Trophoblast cell (in vitro differentiated cells and primary cell): ENCODE results near the gene ZNF765.

Source experiments
- DNase-seq, 2 donors: peaks; one replicate each; pipeline ENCODE4 v3.0.0-alpha.2; 2016
- H2AFZ ChIP-seq: 2 replicates; pipeline ENCODE4 v1.6.1; 2013; ENCODE audit warnings: low read length, moderate library complexity, mild to moderate bottlenecking; ENCODE audit not compliant: insufficient read depth, poor library complexity
- H2AK5ac ChIP-seq: 2 replicates; pipeline ENCODE4 v1.6.1; 2013; ENCODE audit warnings: mild to moderate bottlenecking, low read length
- H2BK120ac ChIP-seq: 2 replicates; pipeline ENCODE4 v1.6.1; 2013; ENCODE audit warnings: low read length, mild to moderate bottlenecking, moderate library complexity; ENCODE audit not compliant: insufficient read depth, poor library complexity
- H2BK12ac ChIP-seq: 2 replicates; pipeline ENCODE4 v1.6.1; 2013; ENCODE audit warnings: mild to moderate bottlenecking, low read length, moderate library complexity
- H2BK5ac ChIP-seq: 2 replicates; pipeline ENCODE4 v1.6.1; 2013; ENCODE audit warnings: low read length, low read depth, moderate library complexity, mild to moderate bottlenecking; ENCODE audit not compliant: poor library complexity
- H3K14ac ChIP-seq: 2 replicates; pipeline ENCODE4 v1.6.1; 2013; ENCODE audit warnings: mild to moderate bottlenecking, low read length
- H3K18ac ChIP-seq: 2 replicates; pipeline ENCODE4 v1.6.1; 2013; ENCODE audit warnings: mild to moderate bottlenecking, low read length
- H3K23ac ChIP-seq: 2 replicates; pipeline ENCODE4 v1.6.1; 2013; ENCODE audit warnings: low read length
- H3K27ac ChIP-seq: 2 replicates; pipeline ENCODE4 v1.5.1; 2013; ENCODE audit warnings: low read depth, mild to moderate bottlenecking, inconsistent platforms, low read length, moderate library complexity
- H3K27me3 ChIP-seq: 2 replicates; pipeline ENCODE4 v1.6.1; 2013; ENCODE audit warnings: inconsistent platforms, mild to moderate bottlenecking, low read length, moderate library complexity; ENCODE audit not compliant: insufficient read depth
- H3K36me3 ChIP-seq, 2 experiments: 1 replicate in 1 of 2; 2 replicates in 1 of 2; pipeline ENCODE4 v1.6.1; 2013; ENCODE audit warnings: low read length in 2 of 2, mild to moderate bottlenecking in 2 of 2, moderate library complexity in 1 of 2; ENCODE audit not compliant: insufficient read depth in 2 of 2, control insufficient read depth in 1 of 2
- H3K4ac ChIP-seq: 2 replicates; pipeline ENCODE4 v1.6.1; 2013; ENCODE audit warnings: low read depth, mild to moderate bottlenecking, low read length, moderate library complexity
- H3K4me1 ChIP-seq, 2 experiments: 1 replicate in 1 of 2; 2 replicates in 1 of 2; pipeline ENCODE4 v1.6.1; 2013; ENCODE audit warnings: low read length in 2 of 2, mild to moderate bottlenecking in 2 of 2, moderate library complexity in 1 of 2; ENCODE audit not compliant: insufficient read depth in 2 of 2, control insufficient read depth in 1 of 2
- H3K4me2 ChIP-seq: 2 replicates; pipeline ENCODE4 v1.6.1; 2013; ENCODE audit warnings: inconsistent platforms, mild to moderate bottlenecking, low read length, moderate library complexity
- H3K4me3 ChIP-seq: 2 replicates; pipeline ENCODE4 v1.5.1; 2013; ENCODE audit warnings: mild to moderate bottlenecking, low read depth, low read length, inconsistent platforms
- H3K79me1 ChIP-seq: one replicate; pipeline ENCODE4 v1.6.1; 2013; ENCODE audit warnings: low read length
- H3K79me2 ChIP-seq: 2 replicates; pipeline ENCODE4 v1.6.1; 2013; ENCODE audit warnings: low read length, mild to moderate bottlenecking; ENCODE audit not compliant: control insufficient read depth, insufficient read depth, poor library complexity
- H3K9ac ChIP-seq: 2 replicates; pipeline ENCODE4 v1.6.1; 2013; ENCODE audit warnings: mild to moderate bottlenecking, low read length
- H3K9me3 ChIP-seq: 2 replicates; pipeline ENCODE4 v1.6.1; 2013; ENCODE audit warnings: low read depth, mild to moderate bottlenecking, control low read depth, inconsistent platforms, low read length; ENCODE audit not compliant: insufficient read depth
- H4K12ac ChIP-seq: 2 replicates; pipeline ENCODE4 v1.6.1; 2013; ENCODE audit warnings: low read depth, mild to moderate bottlenecking, low read length, moderate library complexity
- H4K8ac ChIP-seq: 2 replicates; pipeline ENCODE4 v1.6.1; 2013; ENCODE audit warnings: low read depth, mild to moderate bottlenecking, low read length, moderate library complexity
- H4K91ac ChIP-seq: one replicate; pipeline ENCODE4 v1.6.1; 2013; ENCODE audit warnings: low read depth, mild to moderate bottlenecking, low read length, moderate library complexity
- WGBS: extraction: QIAGEN DNeasy Blood & Tissue Kit; methylation state at CpG from one replicate; pipeline ENCODE4 v1.1.7; 2013; ENCODE audit warnings: missing lambda C conversion rate; ENCODE audit not compliant: insufficient read length, insufficient coverage; ENCODE audit errors: extremely low coverage; 5-methylcytosine and 5-hydroxymethylcytosine counted together

The ZNF765 gene

GRCh38 chr19:53365134-53365898 is 29.6 kb upstream of the ZNF765 start, which contains the start of gene ZNF525:
TSS of gene ZNF525 (plus strand) at chr19:53365705. CDS start at chr19:53372282, 6,577 bp downstream.
- Histone ChIP-seq H3K4ac (peak within 1 kb of the TSS; percentile 59), H2BK120ac (no peak within 1 kb of the TSS), H3K4me1 (peaks cover 0 to 3% of the 10 kb centered on the region in 2 experiments), H3K14ac (peak within 1 kb of the TSS; percentile 39), H3K79me1 (peaks cover 5% of the 10 kb centered on the region), H3K23ac (no peak within 1 kb of the TSS), H3K36me3 (no peaks in the 10 kb centered on the region), H4K12ac (peak within 1 kb of the TSS; percentile 68), H4K8ac (peak within 1 kb of the TSS; percentile 78), H3K4me2 (peak within 1 kb of the TSS; percentile 99), H2AFZ (peak within 1 kb of the TSS; percentile 88), H3K9me3 (no peaks in the 10 kb centered on the region), H3K79me2 (peaks cover 2% of the 10 kb centered on the region), H4K91ac (peak within 1 kb of the TSS; percentile 36), H2AK5ac (no peak within 1 kb of the TSS), H3K9ac (peak within 1 kb of the TSS; percentile 92), H2BK12ac (no peak within 1 kb of the TSS), H2BK5ac (peak within 1 kb of the TSS; percentile 49), H3K27me3 (no peaks in the 10 kb centered on the region), H3K27ac (peak within 1 kb of the TSS; percentile 30), H3K4me3 (peak within 1 kb of the TSS; percentile 82), H3K18ac (peak within 1 kb of the TSS; percentile 85)
- DNase-seq: peak; percentile 95 to 97
- WGBS: no CpG with 5 or more reads among the region's 45 CpGs

GRCh38 chr19:53365899-53366493 is 29.0 kb upstream of the ZNF765 start:
- Histone ChIP-seq H2AK5ac (no peak overlapping the region), H3K79me1 (peaks cover 5% of the 10 kb centered on the region), H3K4me1 (peaks cover 0 to 3% of the 10 kb centered on the region in 2 experiments), H3K36me3 (no peaks in the 10 kb centered on the region), H2BK120ac (no peak overlapping the region), H2BK5ac (peak overlapping the region; percentile 49), H3K9me3 (no peaks in the 10 kb centered on the region), H2BK12ac (no peak overlapping the region), H2AFZ (peak overlapping the region; percentile 30), H3K9ac (peak overlapping the region; percentile 92), H3K27ac (peak overlapping the region; percentile 30), H3K4ac (peak overlapping the region; percentile 59), H3K18ac (peak overlapping the region; percentile 85), H3K23ac (no peak overlapping the region), H4K8ac (peak overlapping the region; percentile 78), H3K79me2 (peaks cover 2% of the 10 kb centered on the region), H4K12ac (peak overlapping the region; percentile 68), H3K4me3 (peak overlapping the region; percentile 82), H3K4me2 (peak overlapping the region; percentile 99), H3K27me3 (no peaks in the 10 kb centered on the region), H3K14ac (peak overlapping the region; percentile 39), H4K91ac (peak overlapping the region; percentile 36)
- peak; percentile 33 to 67 for DNase-seq
- WGBS: no CpG with 5 or more reads among the region's 32 CpGs

- Histone ChIP-seq H3K14ac (no peak overlapping the region), H3K4me1 (peaks cover 4 to 6% of the 10 kb centered on the region in 2 experiments), H2AFZ (no peak overlapping the region), H3K36me3 (peaks cover 17% of the 10 kb centered on the region in 2 experiments), H3K79me1 (peaks cover 2% of the 10 kb centered on the region), H3K23ac (no peak overlapping the region), H3K4me2 (peak overlapping the region; percentile 4), H4K91ac (no peak overlapping the region), H3K27me3 (no peaks in the 10 kb centered on the region), H2AK5ac (no peak overlapping the region), H2BK5ac (no peak overlapping the region), H4K8ac (no peak overlapping the region), H3K4me3 (no peak overlapping the region), H3K79me2 (peaks cover 1% of the 10 kb centered on the region), H4K12ac (no peak overlapping the region), H3K27ac (no peak overlapping the region), H3K4ac (no peak overlapping the region), H3K9me3 (no peaks in the 10 kb centered on the region), H2BK12ac (no peak overlapping the region), H2BK120ac (no peak overlapping the region), H3K18ac (no peak overlapping the region), H3K9ac (no peak overlapping the region)
- WGBS: no CpG with 5 or more reads among the region's 4 CpGs
- peak; percentile 75 to 83 for DNase-seq
These were observed 22.8 kb upstream of the ZNF765 start for GRCh38 chr19:53372196-53372595.

GRCh38 chr19:53374288-53374687 is 20.7 kb upstream of the ZNF765 start:
- Histone ChIP-seq H4K12ac (no peak overlapping the region), H3K79me1 (peaks cover 2% of the 10 kb centered on the region), H3K4me2 (no peak overlapping the region), H3K4me1 (peaks cover 4 to 6% of the 10 kb centered on the region in 2 experiments), H3K9me3 (peaks cover 2% of the 10 kb centered on the region), H2AFZ (no peak overlapping the region), H2AK5ac (no peak overlapping the region), H4K8ac (no peak overlapping the region), H3K36me3 (peaks cover 28 to 31% of the 10 kb centered on the region in 2 experiments), H3K4ac (no peak overlapping the region), H4K91ac (no peak overlapping the region), H3K23ac (no peak overlapping the region), H3K79me2 (peaks cover 1% of the 10 kb centered on the region), H3K18ac (no peak overlapping the region), H2BK120ac (no peak overlapping the region), H3K27me3 (no peaks in the 10 kb centered on the region), H2BK12ac (no peak overlapping the region), H3K14ac (no peak overlapping the region), H3K9ac (no peak overlapping the region), H3K4me3 (no peak overlapping the region), H2BK5ac (no peak overlapping the region), H3K27ac (no peak overlapping the region)
- no peak for DNase-seq
- WGBS: no CpG with 5 or more reads among the region's 3 CpGs
